Erythroblast (primary cell): Measurements from ENCODE around the gene EPC2.

ENCODE experiments used
- GATA1 ChIP-seq: IDR thresholded peaks from 2 replicates; pipeline ENCODE4 v1.6.1; 2011; ENCODE audit warnings: low read depth, mild to moderate bottlenecking, control low read depth, low read length, moderate library complexity
- POLR2A ChIP-seq: IDR thresholded peaks from 2 replicates; pipeline ENCODE4 v1.6.1; 2011; ENCODE audit warnings: mild to moderate bottlenecking, low read length

DNA sequence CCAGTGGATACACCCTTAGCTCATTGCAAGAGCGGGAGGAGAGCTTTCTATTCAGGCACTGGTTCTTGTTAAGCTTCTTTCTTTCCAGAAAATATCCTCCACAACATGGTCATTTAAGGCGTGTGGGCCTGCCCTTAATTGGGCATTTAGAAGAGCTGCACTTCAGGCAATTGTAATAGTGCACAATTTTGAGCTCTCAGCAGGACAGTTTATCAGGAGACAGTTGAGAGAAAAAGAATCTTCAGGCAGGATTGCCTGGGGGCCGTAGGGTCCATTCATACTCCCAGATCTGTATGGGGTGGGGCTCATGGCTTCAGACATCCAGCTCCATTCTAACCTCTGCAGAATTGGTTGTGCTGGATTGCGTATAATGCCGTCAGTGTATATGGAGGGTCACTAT lies 6.0 kb upstream of the EPC2 start:
- TF ChIP-seq POLR2A (no peak), GATA1 (no peak)
